BLaER1 (cell line): ENCODE results near the gene DIABLO.
"Not testable (repeated sequence)": the region's sequence is repeated elsewhere in the genome, so short reads cannot be mapped to it uniquely, and the experiment has no call there.

ENCODE experiments used
- H3K27ac ChIP-seq: shearing (Covaris generic); formaldehyde crosslinking; 2 replicates; pipeline ENCODE4 v1.8.1; 2022
- H3K27me3 ChIP-seq: shearing (Covaris generic); formaldehyde crosslinking; 2 replicates; pipeline ENCODE4 v1.8.1; 2022
- H3K36me3 ChIP-seq: shearing (Covaris generic); formaldehyde crosslinking; 2 replicates; pipeline ENCODE4 v1.8.1; 2022
- H3K4me1 ChIP-seq: shearing (Covaris generic); formaldehyde crosslinking; 2 replicates; pipeline ENCODE4 v1.8.1; 2022
- H3K4me2 ChIP-seq: shearing (Covaris generic); formaldehyde crosslinking; 2 replicates; pipeline ENCODE4 v1.8.1; 2022
- H3K4me3 ChIP-seq: shearing (Covaris generic); formaldehyde crosslinking; 2 replicates; pipeline ENCODE4 v1.8.1; 2022
- H3K9ac ChIP-seq: shearing (Covaris generic); formaldehyde crosslinking; 2 replicates; pipeline ENCODE4 v1.8.1; 2022
- H3K9me3 ChIP-seq: shearing (Covaris generic); formaldehyde crosslinking; 2 replicates; pipeline ENCODE4 v1.8.1; 2022
- H4K20me1 ChIP-seq: shearing (Covaris generic); formaldehyde crosslinking; 2 replicates; pipeline ENCODE4 v1.8.1; 2022
- Cebpa-rat ChIP-seq: shearing (Covaris generic); IDR thresholded peaks from 2 replicates; pipeline ENCODE4 v1.8.1; 2022

Gene DIABLO

DNA sequence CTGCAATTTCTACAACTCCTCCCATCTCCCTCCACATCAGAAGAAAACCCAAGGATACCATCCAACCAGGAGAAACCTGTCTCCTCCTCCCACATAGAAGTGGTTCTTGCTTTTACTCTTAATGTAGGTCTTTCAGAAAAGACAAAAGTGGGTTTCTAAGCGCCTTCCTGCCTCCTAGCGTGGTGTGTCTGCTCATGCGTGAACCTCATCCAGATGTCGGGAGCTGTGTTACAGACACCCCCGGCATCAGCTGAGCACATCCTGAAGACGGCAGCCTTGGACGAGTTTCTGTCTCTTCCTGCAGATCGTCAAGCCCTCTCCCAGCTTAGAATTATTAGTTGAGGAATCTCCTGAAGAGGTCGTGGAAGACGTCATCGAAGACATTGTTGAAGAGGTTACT is 33.4 kb downstream of the DIABLO start:
- Histone ChIP-seq H3K4me2 (peak overlapping the region; percentile 62), H3K27ac (no peak overlapping the region), H3K9ac (peak overlapping the region; percentile 19; the same call in 1 of the 2 replicates), H4K20me1 (no peaks in the 10 kb centered on the region), H3K36me3 (0 out of 2 replicates have a peak, but pooled peaks cover 4% of the 10 kb centered on the region), H3K9me3 (peaks cover 17% of the 10 kb centered on the region), H3K4me3 (no peak overlapping the region), H3K27me3 (no peaks in the 10 kb centered on the region), H3K4me1 (peaks cover 38% of the 10 kb centered on the region)
- TF ChIP-seq Cebpa-rat: no peak

DNA sequence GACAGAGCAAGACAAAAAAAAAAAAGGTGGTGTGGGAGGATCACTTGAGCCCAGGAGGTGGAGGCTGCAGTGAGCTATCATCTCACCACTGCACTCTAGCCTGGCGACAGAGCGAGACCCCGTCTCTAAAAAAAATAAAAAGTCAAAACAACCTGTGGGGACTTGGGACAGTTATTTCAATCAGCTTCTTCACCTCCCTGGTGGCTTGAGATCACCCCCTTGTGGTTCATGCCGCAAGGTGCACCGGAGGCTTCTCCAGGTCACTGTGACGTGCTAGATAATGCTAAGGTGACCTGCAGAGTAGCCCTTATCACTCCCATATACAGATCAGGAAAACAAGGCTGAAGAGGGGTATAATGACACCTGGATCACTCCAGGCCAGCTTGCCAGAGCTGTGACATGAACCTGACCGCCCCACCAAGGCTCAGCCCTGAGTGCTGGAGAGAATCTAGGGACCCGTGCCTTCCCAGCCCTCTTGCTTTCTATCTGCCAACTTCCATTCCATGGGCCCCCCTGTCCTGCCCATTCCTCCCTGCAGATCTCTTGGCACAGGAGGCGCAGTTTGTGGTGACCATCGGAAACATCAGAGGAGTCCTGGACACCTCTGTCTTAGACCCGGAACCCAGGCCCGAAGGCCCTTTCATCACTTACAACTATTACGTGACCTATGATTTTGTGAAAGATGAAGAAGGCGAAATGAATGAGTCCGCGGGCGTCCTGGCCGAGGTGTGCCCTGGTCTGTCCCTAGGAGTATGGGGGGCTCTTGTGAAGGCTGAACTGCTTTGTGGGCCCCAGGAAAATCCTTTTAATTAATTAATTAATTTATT is 34.8 kb downstream of the DIABLO start:
- Histone ChIP-seq H3K36me3 (0 out of 2 replicates have a peak, but pooled peaks cover 4% of the 10 kb centered on the region), H3K27me3 (no peaks in the 10 kb centered on the region), H3K4me1 (peaks cover 33% of the 10 kb centered on the region), H3K27ac (no peak overlapping the region), H4K20me1 (no peaks in the 10 kb centered on the region), H3K9me3 (peaks cover 17% of the 10 kb centered on the region), H3K9ac (no peak overlapping the region), H3K4me2 (no peak overlapping the region), H3K4me3 (no peak overlapping the region)
- TF ChIP-seq Cebpa-rat: no peak

DNA sequence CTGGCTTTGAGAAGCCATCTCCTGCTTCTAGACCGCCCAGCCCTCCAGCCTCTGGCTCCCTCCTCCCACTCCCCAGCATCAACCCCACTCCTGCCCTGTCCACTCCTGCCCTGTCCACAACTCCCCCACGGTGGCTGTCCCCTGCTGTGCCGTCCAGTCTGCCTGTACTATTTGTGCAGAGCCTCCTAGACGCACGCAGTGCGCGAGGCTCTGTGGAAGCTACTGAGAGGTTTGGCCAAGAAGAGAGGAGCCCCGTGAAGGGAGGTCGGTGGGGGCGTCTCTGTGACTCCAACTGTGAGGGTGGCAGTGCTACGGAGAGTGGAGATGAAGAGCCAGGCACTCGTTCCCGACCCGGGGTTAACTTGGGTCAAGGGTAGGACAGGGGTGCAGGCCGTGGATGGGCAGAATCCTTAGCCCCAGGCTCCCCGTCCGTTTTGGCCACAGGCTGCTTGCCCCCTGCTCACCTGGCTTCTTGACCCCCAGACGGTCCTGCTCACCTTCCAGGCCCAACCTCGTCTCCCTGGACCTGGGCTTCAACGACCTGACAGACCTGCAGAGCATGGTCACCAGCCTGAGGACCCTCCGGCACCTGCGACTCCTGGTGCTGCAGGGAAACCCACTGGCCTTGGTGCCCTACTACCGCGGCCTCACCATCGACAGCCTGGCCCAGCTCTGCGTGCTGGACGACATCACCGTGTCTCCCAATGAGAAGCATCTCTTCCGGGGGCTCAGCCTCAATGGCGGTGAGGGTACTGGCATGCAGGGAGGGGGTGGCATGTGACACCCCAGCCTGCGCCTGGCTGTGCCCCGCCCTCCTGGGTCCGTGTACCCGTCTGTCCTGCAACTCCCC is 36.0 kb downstream of the DIABLO start:
- H3K27me3 ChIP-seq: no peaks in the 10 kb centered on the region
- H3K27ac ChIP-seq: no peak overlapping the region
- peaks cover 6% of the 10 kb centered on the region for H3K9me3 ChIP-seq
- H3K4me3 ChIP-seq: no peak overlapping the region
- no peak overlapping the region for H3K9ac ChIP-seq
- H3K36me3 ChIP-seq: no peaks in the 10 kb centered on the region
- H3K4me2 ChIP-seq: no peak overlapping the region
- TF ChIP-seq Cebpa-rat: no peak
- peaks cover 43% of the 10 kb centered on the region for H3K4me1 ChIP-seq
- H4K20me1 ChIP-seq: no peaks in the 10 kb centered on the region

DNA sequence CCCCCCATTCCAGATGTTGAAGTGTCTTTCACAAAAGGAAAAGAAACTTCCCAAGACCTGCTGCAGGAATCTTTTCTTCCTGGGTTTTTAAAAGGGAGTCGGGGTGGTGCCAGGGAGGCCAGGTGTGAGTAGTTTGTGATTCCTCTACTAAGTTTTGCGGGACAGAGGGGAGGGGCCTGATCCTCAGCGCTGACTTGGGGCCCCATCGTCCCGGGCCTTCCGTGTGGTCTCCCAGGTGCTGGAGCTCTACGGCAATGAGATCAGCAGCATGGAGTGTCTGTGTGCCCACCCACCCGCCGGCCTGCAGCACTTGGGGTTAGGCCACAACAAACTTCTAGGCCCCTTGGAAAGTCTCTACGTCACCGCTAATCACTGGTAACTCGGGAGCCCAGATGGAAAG is 38.4 kb downstream of the DIABLO start:
- Histone ChIP-seq H3K9me3 (no peaks in the 10 kb centered on the region), H3K4me1 (peaks cover 62% of the 10 kb centered on the region), H3K36me3 (no peaks in the 10 kb centered on the region), H4K20me1 (no peaks in the 10 kb centered on the region), H3K27ac (no peak overlapping the region), H3K27me3 (no peaks in the 10 kb centered on the region), H3K9ac (no peak overlapping the region), H3K4me2 (no peak overlapping the region), H3K4me3 (no peak overlapping the region)
- TF ChIP-seq Cebpa-rat: no peak

DNA sequence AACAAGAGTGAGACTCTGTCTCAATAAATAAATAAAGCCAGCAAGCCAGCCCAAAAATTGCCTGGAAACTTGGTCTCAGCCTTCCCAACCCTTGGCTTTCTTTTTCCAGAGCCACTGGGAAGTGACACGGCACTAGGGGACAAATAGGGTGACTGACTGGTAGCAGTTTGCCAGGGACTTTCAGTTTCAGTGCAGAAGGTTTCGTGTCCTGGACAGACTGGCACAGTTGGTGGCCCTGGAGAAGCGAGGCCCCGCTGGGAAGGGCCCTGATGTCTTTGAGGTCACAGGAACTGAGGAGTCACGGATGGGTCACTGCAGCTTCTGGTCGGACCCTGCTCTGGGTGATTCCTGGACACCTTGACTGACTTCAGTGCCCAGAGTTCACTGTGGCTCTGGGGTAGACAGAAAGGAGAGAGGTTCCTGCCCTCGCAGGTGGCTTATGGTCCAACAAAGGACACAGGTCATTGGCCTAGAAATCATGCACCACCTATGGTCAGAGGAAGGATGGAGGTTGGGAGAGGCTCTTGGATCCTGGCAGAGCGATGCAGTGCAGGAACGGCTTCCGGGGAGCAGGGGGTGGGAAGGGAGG is 40.3 kb downstream of the DIABLO start:
- TF ChIP-seq Cebpa-rat: no peak
- Histone ChIP-seq H3K4me3 (no peak overlapping the region), H3K36me3 (no peaks in the 10 kb centered on the region), H3K4me2 (peak overlapping the region; percentile 91), H3K27ac (peak overlapping the region; percentile 60), H3K4me1 (peaks cover 65% of the 10 kb centered on the region), H4K20me1 (no peaks in the 10 kb centered on the region), H3K9ac (peak overlapping the region; percentile 32; the same call in 1 of the 2 replicates), H3K27me3 (no peaks in the 10 kb centered on the region), H3K9me3 (no peaks in the 10 kb centered on the region)

DNA sequence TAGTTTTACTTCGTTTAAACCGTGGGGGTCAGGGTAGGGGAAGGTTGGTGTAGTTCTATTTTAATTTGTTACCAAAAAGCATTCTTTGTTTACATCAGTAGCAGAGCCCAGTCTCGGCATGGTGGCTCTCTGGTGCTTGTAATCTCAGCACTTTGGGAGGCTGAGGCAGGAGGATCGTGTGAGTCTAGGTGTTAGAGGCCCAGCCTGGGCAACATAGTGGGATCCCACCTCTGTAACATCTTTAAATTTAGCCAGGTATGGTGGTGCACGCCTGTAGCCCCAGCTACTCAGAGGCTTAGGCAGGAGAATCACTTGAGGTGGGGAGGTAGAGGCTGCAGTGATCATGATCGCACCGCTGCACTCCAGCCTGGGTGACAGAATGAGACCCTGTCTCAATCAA is 40.8 kb downstream of the DIABLO start:
- H3K4me2 ChIP-seq: peak overlapping the region; percentile 91

DNA sequence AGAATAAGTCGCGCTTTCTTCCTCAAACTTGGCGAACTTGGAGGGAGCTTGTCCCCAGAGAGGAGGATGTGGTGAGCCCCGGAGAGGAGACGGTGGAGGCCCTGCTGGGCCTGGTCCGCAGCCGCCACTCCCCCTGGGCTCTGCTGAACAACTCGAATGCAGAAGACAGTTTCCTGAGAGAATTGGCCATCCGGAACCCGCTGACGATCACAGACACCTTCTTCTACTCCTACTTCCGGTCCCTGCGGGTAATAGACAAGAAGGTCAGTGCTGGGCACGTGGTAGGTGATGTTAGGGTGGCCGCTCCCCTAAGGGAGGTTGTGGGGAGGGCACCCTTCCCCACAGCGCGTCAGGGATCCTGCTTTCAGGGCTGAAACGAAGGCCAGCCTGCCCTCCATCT is 41.3 kb downstream of the DIABLO start:
- Histone ChIP-seq H3K9ac (0 out of 2 replicates have a peak overlapping the region, but pooled peaks have one; percentile 31), H3K27ac (peak overlapping the region; percentile 60), H3K4me2 (peak overlapping the region; percentile 91), H4K20me1 (no peaks in the 10 kb centered on the region), H3K9me3 (no peaks in the 10 kb centered on the region), H3K4me1 (peaks cover 71% of the 10 kb centered on the region), H3K4me3 (peak overlapping the region; percentile 26; the same call in 1 of the 2 replicates), H3K27me3 (no peaks in the 10 kb centered on the region), H3K36me3 (no peaks in the 10 kb centered on the region)
- TF ChIP-seq Cebpa-rat: no peak

More for the DNA sequence above, 40.8 kb downstream of the DIABLO start:
- no peaks in the 10 kb centered on the region for H3K36me3 ChIP-seq
- H3K9ac ChIP-seq: peak overlapping the region; percentile 32; the same call in 1 of the 2 replicates
- peak overlapping the region; percentile 60 for H3K27ac ChIP-seq
- H3K4me3 ChIP-seq: no peak overlapping the region
- peaks cover 65% of the 10 kb centered on the region for H3K4me1 ChIP-seq
- no peak for TF ChIP-seq Cebpa-rat
- H4K20me1 ChIP-seq: no peaks in the 10 kb centered on the region
- no peaks in the 10 kb centered on the region for H3K9me3 ChIP-seq
- H3K27me3 ChIP-seq: no peaks in the 10 kb centered on the region

DNA sequence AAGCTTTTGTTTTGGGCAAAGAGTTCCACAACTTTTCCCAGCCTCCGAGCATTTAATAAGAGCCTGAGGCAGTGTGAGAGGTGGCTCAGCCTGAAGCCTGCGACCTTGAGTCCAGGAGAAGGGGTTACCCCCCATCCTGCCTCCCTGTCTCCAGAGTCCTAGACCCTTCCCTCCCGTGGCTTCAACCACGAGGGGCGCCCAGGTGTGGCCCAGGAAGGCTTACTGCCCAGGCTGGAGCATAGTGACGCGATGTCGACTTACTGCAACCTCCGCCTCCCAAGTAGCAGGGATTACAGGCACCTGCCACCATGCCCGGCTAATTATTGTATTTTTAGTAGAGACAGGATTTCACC is 42.3 kb downstream of the DIABLO start:
- H3K9me3 ChIP-seq: no peaks in the 10 kb centered on the region
- TF ChIP-seq Cebpa-rat: no peak
- peak overlapping the region; percentile 60 for H3K4me3 ChIP-seq
- no peaks in the 10 kb centered on the region for H3K36me3 ChIP-seq
- H3K4me1 ChIP-seq: peaks cover 64% of the 10 kb centered on the region
- H3K4me2 ChIP-seq: peak overlapping the region; percentile 91
- peak overlapping the region; percentile 65 for H3K9ac ChIP-seq
- H3K27me3 ChIP-seq: no peaks in the 10 kb centered on the region
- peak overlapping the region; percentile 47 for H3K27ac ChIP-seq
- no peaks in the 10 kb centered on the region for H4K20me1 ChIP-seq

DNA sequence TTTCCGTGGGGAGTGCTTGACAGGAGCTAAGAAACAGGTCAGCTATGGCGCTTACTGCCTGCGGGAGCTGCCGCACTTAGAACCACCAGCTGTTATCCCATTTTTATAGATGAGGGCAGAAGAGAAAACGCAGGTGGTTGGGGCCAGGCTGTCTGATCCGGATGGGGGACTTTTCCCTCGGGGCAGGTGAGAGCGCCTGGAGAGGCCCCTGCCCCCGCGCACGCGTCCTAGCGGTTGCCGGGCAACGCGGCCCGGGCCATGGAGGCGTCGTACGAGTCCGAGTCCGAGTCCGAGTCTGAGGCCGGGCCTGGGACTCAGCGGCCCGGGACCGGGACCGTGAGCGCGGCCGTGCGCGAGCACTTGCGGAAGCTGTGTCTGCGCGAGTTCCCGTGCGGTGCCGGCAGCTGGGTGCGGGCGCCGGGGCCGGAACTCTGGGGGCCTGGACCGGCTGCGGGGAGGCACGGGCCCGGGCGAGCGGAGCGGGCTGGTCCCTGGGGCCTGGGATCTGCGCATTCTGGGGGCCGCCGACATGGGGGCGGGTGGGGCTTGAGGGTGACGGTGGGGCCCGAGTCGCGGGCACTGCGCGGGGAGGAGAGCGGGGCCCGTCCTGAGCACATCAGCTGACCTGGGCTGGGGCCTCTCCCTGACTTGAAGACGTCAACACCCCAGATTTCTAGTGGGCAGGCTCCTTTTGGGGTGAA is 42.8 kb downstream of the DIABLO start, which contains the start of gene LRRC43:
TSS of gene LRRC43 (plus strand) at position 237 of the 701 bp plus-strand sequence. CDS start at position 259, 22 bp downstream.
- peak within 1 kb of the TSS; percentile 60 for H3K4me3 ChIP-seq
- peaks cover 64% of the 10 kb centered on the region for H3K4me1 ChIP-seq
- H3K9me3 ChIP-seq: 0 out of 2 replicates have a peak, but pooled peaks cover 3% of the 10 kb centered on the region
- H3K27ac ChIP-seq: peak within 1 kb of the TSS; percentile 47
- H3K4me2 ChIP-seq: peak within 1 kb of the TSS; percentile 91
- H3K9ac ChIP-seq: peak within 1 kb of the TSS; percentile 65
- H3K36me3 ChIP-seq: no peaks in the 10 kb centered on the region
- H3K27me3 ChIP-seq: no peaks in the 10 kb centered on the region
- TF ChIP-seq Cebpa-rat: no peak
- no peaks in the 10 kb centered on the region for H4K20me1 ChIP-seq

DNA sequence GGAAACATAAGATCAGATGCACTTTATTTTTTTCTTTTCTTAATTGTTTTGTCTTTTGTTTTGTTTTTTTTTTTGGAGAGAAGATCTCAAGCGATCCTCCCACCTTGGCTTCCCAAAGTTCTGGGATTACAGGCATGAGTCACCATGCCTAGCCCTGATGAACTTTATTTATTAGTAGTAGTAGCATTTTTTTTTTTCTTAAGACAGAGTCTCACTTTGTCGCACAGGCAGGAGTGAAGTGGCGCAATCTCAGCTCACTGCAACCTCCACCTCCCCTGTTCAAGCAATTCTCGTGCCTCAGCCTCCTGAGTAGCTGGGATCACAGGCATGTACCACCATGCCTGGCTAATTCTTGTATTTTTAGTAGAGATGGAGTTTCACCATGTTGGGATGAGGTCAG is 49.4 kb downstream of the DIABLO start:
- not testable (repeated sequence) for H3K27me3 ChIP-seq, H3K36me3 ChIP-seq, H3K4me2 ChIP-seq, H3K27ac ChIP-seq, H4K20me1 ChIP-seq, H3K9me3 ChIP-seq, H3K9ac ChIP-seq, H3K4me3 ChIP-seq
- peaks cover 20% of the 10 kb centered on the region for H3K4me1 ChIP-seq
